Lung microvascular endothelial cell (primary cell): ENCODE data around the gene TBC1D25. TPM values are rescaled to one million over a fixed set of nuclear protein-coding genes. Genes with fewer than 3 reads are reported as not detected.

Experiments used
- DNase-seq, 2 donors: peaks; one replicate each; pipeline versions ENCODE4 v3.0.0 to v3.0.0-alpha.2; 2010; ENCODE audit warnings: low read depth in 2 of 2
- total RNA-seq: library from RNA; depleted of rRNA; stranded (reverse); fragments of >200 nt; gene quantifications from 2 replicates; pipeline ENCODE4 v1.2.1, GENCODE V29; 2014

Gene TBC1D25
- total RNA-seq, 1 donor from 2014 or later = 7.9 TPM

- no peak for DNase-seq
These were observed 59.1 kb downstream of the TBC1D25 start for GRCh38 chrX:48598614-48599013.

- no peak for DNase-seq
These were observed 59.8 kb downstream of the TBC1D25 start for GRCh38 chrX:48599341-48599740.

GRCh38 chrX:48600226-48600625 lies 60.7 kb downstream of the TBC1D25 start:
- DNase-seq = no peak

- no peak for DNase-seq
These were observed 62.4 kb downstream of the TBC1D25 start for GRCh38 chrX:48601741-48602394.

- DNase-seq = no peak
These were observed 65.2 kb downstream of the TBC1D25 start for GRCh38 chrX:48604701-48605100.

GRCh38 chrX:48606091-48606490 lies 66.6 kb downstream of the TBC1D25 start:
- no peak for DNase-seq

- no peak for DNase-seq
These were observed 72.2 kb downstream of the TBC1D25 start for GRCh38 chrX:48611703-48612102.

Other genes with a start within 250 kb of the TBC1D25 start
- gene SSX3, start 183.0 kb upstream of the TBC1D25 start, total RNA-seq = not detected in 2 replicates
- gene SSX4, start 156.2 kb upstream of the TBC1D25 start, total RNA-seq = not detected in 2 replicates
- not detected in 2 replicates for gene SSX4B, start 127.8 kb upstream of the TBC1D25 start, total RNA-seq
- gene SLC38A5, start 69.5 kb upstream of the TBC1D25 start, total RNA-seq = 4.2 and 12.2 TPM in 2 replicates
- gene FTSJ1, start 63.5 kb upstream of the TBC1D25 start, total RNA-seq = 31.7 and 32.5 TPM in 2 replicates
- gene PORCN, start 30.7 kb upstream of the TBC1D25 start, total RNA-seq = 3.9 and 6.0 TPM in 2 replicates
- 85.9 and 91.1 TPM in 2 replicates for gene EBP, start 17.9 kb upstream of the TBC1D25 start, total RNA-seq
- gene RBM3, start 34.8 kb downstream of the TBC1D25 start, total RNA-seq = 86.1 and 320 TPM in 2 replicates
- 88.7 and 90.9 TPM in 2 replicates for gene WDR13, start 57.8 kb downstream of the TBC1D25 start, total RNA-seq
- under 0.01 and 0.22 TPM in 2 replicates for gene WAS, start 144.1 kb downstream of the TBC1D25 start, total RNA-seq
- gene SUV39H1, start 157.0 kb downstream of the TBC1D25 start, total RNA-seq = 2.6 and 3.7 TPM in 2 replicates
- not detected in 2 replicates for gene GLOD5, start 222.0 kb downstream of the TBC1D25 start, total RNA-seq
- not detected in 2 replicates for gene GATA1, start 246.9 kb downstream of the TBC1D25 start, total RNA-seq